Activated T-cell treated with anti-CD3 and anti-CD28 coated beads for 1 hour (primary cell): ENCODE results near the gene KAZN.

Experiments used
- DNase-seq: peaks from one replicate; pipeline ENCODE4 v3.0.0-alpha.2; 2020; ENCODE audit warnings: low read depth

The KAZN gene

GRCh38 chr1:14825396-14825795 is 226.9 kb downstream of the KAZN start:
- DNase-seq: no peak

- DNase-seq: no peak
These were observed 227.7 kb downstream of the KAZN start for GRCh38 chr1:14826172-14826636.

GRCh38 chr1:14826731-14827326 is 228.3 kb downstream of the KAZN start:
- DNase-seq: no peak

- no peak for DNase-seq
These were observed 229.4 kb downstream of the KAZN start for GRCh38 chr1:14827870-14828269.

GRCh38 chr1:14828665-14829064 is 230.2 kb downstream of the KAZN start:
- DNase-seq: no peak

GRCh38 chr1:14835725-14836124 is 237.2 kb downstream of the KAZN start:
- DNase-seq: no peak

- DNase-seq: no peak
These were observed 238.1 kb downstream of the KAZN start for GRCh38 chr1:14836426-14837140.

- DNase-seq: no peak
These were observed 241.9 kb downstream of the KAZN start for GRCh38 chr1:14840374-14840773.

- DNase-seq: no peak
These were observed 243.0 kb downstream of the KAZN start for GRCh38 chr1:14841456-14841855.

- no peak for DNase-seq
These were observed 243.5 kb downstream of the KAZN start for GRCh38 chr1:14841951-14842350.

GRCh38 chr1:14842361-14842760 is 243.9 kb downstream of the KAZN start:
- DNase-seq: no peak

GRCh38 chr1:14842891-14843290 is 244.4 kb downstream of the KAZN start:
- DNase-seq: no peak

- no peak for DNase-seq
These were observed 245.0 kb downstream of the KAZN start for GRCh38 chr1:14843525-14843924.

GRCh38 chr1:14844356-14844755 is 245.9 kb downstream of the KAZN start:
- no peak for DNase-seq

- no peak for DNase-seq
These were observed 246.6 kb downstream of the KAZN start for GRCh38 chr1:14844923-14845617.

- DNase-seq: no peak
These were observed 247.4 kb downstream of the KAZN start for GRCh38 chr1:14845851-14846250.

GRCh38 chr1:14846688-14847087 is 248.2 kb downstream of the KAZN start:
- no peak for DNase-seq

GRCh38 chr1:14848203-14848602 is 249.7 kb downstream of the KAZN start:
- no peak for DNase-seq

- DNase-seq: no peak
These were observed 250.1 kb downstream of the KAZN start for GRCh38 chr1:14848625-14849024.

GRCh38 chr1:14849038-14849437 is 250.6 kb downstream of the KAZN start:
- DNase-seq: no peak

- no peak for DNase-seq
These were observed 252.1 kb downstream of the KAZN start for GRCh38 chr1:14850563-14850962.

GRCh38 chr1:14851760-14852159 is 253.3 kb downstream of the KAZN start:
- DNase-seq: no peak

- no peak for DNase-seq
These were observed 253.8 kb downstream of the KAZN start for GRCh38 chr1:14852291-14852690.
